GM19193 (cell line): Measurements from ENCODE around the gene NRSN1.

Experiments
- POLR2A ChIP-seq: IDR thresholded peaks from 4 replicates; pipeline ENCODE4 v1.6.1; 2011; ENCODE audit not compliant: insufficient read depth, insufficient read length; ENCODE audit errors: extremely low read depth

Gene NRSN1

GRCh38 chr6:24117021-24117420 is 9.0 kb upstream of the NRSN1 start:
- no peak for TF ChIP-seq POLR2A

DNA sequence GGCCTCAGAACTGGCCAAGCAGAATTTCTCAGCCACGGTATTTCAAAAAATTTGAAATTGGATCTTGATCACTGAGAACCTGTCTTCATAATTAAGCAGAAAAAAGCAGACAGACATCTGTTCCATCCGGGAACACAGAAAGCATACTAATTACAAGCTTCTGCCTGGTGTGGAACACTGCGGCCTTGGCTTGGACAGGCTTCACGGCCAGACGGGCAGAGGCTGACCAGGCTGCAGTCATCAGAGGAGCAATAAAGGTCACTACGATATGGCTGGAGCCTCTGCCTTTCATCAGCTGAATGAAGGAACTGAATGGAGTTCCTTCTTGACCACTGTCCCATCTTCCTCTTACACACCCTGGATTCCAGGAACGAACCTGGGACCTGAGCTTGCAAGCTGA is 3.9 kb upstream of the NRSN1 start:
- TF ChIP-seq POLR2A, result no peak

- no peak for TF ChIP-seq POLR2A
Observed at GRCh38 chr6:24126586-24127192, 674 bp downstream of the NRSN1 start.

GRCh38 chr6:24127316-24127715 is 1.3 kb downstream of the NRSN1 start:
- no peak for TF ChIP-seq POLR2A

- no peak for TF ChIP-seq POLR2A
Observed at GRCh38 chr6:24131751-24132150, 5.7 kb downstream of the NRSN1 start.

- no peak for TF ChIP-seq POLR2A
Observed at GRCh38 chr6:24139080-24139479, 13.1 kb downstream of the NRSN1 start.

- TF ChIP-seq POLR2A, result no peak
Observed at GRCh38 chr6:24139639-24140038, 13.6 kb downstream of the NRSN1 start.

- no peak for TF ChIP-seq POLR2A
Observed at GRCh38 chr6:24140591-24140990, 14.6 kb downstream of the NRSN1 start.

DNA sequence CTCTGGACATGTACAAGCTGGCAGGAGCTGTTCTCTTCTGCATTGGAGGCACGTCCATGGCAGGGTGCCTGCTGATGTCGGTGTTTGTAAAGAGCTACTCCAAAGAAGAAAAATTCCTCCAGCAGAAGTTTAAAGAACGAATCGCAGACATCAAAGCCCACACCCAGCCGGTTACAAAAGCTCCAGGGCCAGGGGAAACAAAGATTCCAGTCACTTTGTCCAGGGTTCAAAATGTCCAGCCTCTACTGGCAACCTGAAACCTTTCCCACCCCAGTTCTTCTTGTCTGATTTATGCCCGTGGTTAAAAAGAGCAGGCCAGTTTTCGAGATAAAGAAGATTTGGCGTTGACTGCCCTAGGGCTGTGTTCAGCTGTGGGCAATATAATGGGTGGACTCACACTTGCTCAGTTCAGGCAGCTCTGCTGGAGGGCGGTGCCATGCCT is 19.7 kb downstream of the NRSN1 start:
- no peak for TF ChIP-seq POLR2A

DNA sequence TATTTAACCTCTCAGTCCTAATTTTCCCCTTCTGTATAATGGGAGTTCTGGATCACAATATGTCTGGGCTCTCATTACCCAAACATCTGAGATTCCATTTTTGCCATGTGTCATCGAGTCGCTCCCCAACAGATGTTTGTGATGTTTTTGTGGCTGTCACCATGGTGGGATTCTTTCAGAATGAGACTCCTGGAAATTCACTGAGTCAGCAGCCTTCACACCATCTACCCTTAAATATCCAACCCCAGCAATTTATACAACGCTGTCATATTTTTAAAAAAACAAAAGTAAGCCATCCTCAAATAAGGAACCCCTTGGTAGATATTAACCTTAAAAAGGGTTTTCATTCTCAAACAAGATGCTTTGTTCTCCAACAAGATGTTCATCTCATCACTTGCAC is 20.9 kb downstream of the NRSN1 start:
- TF ChIP-seq POLR2A, result no peak

DNA sequence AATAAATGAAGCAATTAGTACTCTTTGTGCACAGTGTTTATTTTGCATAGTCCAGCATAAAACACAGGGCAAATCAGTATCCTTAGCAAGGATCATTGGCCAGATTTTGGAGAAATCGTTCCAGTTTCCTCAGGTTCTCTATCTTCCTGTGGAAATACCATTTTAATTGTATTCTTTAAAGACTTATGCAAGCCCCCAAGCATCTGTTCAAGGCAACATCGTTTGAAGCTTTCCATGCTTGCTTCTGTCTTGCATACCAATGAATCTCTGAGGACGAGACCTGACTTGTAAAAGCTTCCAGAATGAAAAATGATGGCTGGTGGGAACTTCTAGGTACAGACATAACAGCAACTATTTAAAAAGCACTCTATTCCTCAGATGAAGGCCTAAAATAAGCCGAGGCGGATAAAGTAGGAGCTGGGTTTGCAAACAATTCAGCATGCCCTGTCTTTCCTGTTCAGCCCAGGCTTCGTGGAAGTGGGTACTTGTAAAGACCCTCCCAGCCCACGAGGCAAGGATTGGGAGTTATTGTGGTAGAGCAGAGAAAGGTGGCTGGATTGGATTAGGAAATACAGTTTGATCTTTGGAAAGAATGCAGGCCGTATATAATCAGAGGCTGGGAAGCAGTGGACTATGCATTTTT is 21.6 kb downstream of the NRSN1 start:
- TF ChIP-seq POLR2A, result no peak

DNA sequence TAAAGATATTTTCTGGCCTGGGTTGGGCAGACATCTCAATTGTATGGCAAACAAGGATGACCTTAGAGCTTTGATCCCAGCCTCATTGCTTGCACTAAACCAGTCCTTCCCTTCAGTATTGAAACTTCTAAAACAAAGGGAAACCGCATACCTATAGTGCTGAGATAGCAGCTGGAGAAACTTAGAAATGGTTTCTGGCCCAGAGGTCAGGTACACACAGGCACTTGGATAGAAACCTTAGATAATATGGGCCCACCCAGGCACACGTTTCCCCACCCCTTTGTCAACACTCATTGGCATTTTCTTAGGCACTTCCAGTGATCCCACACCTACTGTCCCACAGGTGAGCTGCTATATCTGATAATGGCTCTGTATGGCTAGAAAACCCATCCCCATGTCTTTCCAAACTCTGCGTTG is 22.1 kb downstream of the NRSN1 start:
- no peak for TF ChIP-seq POLR2A

GRCh38 chr6:24148684-24149083 is 22.7 kb downstream of the NRSN1 start:
- no peak for TF ChIP-seq POLR2A

DNA sequence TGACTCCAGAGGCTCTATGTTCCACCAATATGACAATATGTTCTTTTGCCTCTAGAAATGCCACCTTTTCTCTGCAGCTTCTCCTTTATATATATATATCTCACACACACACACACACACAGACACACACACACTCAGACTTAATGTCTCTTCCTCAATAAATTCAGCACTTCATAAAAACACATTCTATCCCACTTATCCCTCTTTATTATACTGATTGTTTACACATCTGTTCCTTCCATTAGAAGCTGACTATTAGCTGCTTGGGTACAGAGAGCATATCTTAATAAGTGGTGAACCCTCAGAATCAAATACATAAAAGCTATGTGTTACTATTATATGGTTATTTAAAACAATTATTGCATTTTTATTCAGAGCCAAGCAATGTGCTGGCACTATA is 23.3 kb downstream of the NRSN1 start:
- no peak for TF ChIP-seq POLR2A

GRCh38 chr6:24149836-24150235 is 23.8 kb downstream of the NRSN1 start:
- no peak for TF ChIP-seq POLR2A

GRCh38 chr6:24152014-24152413 is 26.0 kb downstream of the NRSN1 start:
- no peak for TF ChIP-seq POLR2A
